GM19438 (cell line): ENCODE measurements around the gene ANKMY1.

ENCODE experiments used
- ATAC-seq: cut with Tn5 transposase; IDR thresholded peaks from one replicate; pipeline ENCODE4 v1.9.1; 2021; ENCODE audit warnings: low read depth; ENCODE audit not compliant: unreplicated experiment

Gene ANKMY1

DNA sequence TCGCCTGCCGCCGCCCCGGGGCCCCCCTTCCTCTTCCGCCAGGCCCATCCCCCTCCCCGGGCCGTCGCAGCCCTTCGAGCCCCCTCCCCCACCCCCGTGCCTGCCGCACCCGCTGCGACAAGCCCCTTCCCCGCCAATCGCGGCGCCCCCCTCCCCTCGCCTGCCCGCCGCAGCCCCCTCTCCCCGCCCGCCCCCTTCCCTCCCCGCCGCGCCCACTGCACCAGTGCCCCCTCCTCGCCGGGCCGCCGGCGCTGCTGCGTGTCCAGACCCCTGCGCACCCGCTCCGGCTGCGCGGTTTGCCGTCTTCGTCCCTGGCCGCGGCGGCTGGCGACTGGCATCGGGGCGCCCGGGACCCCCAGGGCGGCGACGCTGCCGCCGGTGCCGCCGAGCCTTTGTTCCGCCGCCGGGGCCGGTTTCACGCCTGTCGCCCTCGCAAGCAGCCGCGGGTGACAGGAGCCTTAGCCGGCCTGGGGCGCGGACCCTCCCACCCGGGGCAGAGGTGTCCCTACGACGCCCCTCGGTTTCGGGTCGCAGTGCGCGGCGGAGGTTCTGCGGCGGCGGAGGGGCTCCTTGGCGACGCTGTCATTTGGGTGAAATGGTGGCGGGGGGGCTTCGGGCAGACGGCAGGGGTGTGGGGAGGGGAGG lies 104.2 kb downstream of the ANKMY1 start:
- no peak for ATAC-seq

DNA sequence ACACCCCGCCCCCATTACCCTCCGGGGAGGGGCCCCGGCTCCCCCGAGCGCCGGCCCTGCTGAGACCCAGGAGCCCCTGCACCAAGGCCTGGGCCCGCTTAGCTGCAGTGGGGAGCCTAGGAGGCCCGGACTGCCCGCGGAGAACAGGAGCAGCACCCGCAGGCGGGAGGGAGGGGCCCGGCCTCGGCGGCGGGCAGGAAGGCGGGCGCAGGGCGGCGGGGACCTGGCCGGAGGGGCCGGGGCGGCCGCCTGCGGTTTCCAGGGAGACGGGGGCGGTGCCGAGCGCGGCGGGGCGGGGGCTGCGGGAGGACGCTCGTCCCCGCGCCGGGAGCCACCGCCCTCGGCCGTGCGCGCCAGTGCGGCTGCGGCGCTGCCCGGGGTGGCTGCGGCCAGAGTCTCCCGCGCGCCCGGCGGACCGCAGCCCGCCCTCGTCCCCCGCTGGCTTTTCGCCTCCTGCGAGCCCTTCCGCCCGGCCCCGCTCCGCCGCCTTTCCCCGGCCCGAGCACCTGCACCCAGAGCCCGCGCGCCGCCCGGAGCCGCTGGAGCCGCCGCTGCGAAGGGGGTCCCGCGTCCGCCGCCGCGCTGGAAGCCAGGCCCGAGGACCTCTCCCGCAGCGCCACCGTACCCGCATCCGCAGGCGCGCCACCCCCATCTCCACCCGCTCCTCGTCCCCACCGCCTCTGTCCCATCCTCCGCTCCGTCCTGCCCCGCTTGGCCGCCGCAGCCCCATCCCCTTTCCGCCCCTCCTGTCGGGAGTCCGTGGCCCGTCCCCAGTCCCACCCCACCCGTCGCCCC lies 105.1 kb downstream of the ANKMY1 start:
- ATAC-seq: no peak

DNA sequence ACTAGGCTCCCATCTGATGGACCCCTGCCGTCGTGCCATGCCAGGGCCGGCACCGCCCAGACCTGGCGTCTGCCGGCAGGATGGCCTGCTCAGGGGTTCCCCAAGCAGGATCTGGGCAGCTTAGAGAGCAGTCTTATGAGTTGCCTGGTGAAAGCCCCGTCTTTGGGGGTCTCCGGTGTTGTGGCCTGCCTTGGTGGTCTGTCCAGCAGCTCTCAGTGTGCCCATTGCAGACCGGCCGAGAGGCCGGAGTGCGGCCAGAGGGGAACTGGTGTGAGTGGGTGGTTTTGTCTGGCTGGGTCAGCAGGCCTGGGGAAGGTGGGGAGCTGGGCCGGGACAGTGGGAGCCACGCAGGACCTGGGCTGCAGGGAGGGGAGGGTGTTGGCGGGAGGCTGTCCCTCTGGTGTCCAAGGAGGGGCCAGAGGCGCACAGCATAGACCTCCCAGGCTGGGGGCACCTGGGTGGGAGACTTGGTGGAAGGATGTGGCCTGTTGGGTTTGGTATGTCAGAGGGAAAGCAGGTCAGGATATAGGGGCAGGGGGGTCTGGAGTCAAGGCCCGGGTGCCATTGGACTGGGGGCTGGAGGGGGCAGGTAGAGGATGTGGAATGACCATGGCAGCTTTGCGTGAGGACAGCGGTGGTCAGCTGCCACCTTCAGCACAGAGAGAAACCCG lies 105.9 kb downstream of the ANKMY1 start:
- ATAC-seq: no peak

DNA sequence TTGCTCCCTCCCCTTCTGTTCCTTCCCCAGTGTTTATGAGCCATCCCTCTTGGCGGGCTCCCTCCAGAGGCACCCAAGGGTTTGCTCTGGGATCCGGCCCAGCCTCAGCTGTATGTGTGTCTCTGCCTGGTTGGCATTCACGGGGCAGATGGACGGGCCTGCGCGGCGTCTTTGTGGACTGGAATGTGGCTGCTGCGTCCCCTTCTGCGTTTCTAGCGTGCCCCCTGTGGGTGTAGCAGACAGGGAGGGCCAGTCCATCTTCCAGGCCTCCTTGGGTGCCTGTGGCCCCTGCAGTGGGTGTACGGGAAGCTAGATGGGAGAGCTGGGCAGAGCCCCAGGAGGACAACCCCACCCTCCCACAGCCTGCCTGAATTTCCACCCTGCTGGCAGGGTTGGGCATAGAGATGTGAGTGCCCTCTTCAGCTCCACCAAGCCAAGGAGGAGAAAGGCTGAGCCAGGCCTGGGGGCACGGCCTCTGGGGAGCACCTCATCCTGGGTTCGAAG lies 106.6 kb downstream of the ANKMY1 start:
- ATAC-seq: no peak

DNA sequence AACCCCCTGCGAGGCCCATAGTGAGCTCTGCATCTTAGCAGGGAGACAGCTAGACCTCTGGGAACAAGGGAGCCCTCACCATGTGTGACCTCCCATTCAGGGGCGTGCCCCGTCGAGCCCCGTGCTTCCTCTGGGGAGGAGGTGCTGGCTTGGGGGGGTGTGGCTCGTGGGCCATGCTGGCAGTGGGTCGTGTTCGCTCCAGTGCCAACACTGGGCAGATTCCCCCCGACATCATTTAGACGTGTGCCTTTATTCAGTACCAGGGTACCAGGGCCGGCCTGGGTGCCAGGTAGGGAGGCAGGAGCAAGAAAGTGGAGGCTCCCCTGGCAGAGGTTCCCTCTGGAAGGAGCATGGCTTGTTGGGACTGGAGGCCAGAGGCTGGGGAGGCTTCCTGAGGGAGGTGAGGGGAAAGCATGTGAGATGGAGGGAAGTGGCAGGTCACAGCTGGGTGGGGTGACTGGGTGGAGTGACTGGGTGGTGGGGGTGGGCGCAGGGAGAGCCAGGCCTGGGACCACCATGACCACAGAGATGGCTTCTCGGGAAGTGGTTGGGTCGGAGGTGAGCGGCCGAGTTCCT lies 107.2 kb downstream of the ANKMY1 start:
- ATAC-seq: no peak

DNA sequence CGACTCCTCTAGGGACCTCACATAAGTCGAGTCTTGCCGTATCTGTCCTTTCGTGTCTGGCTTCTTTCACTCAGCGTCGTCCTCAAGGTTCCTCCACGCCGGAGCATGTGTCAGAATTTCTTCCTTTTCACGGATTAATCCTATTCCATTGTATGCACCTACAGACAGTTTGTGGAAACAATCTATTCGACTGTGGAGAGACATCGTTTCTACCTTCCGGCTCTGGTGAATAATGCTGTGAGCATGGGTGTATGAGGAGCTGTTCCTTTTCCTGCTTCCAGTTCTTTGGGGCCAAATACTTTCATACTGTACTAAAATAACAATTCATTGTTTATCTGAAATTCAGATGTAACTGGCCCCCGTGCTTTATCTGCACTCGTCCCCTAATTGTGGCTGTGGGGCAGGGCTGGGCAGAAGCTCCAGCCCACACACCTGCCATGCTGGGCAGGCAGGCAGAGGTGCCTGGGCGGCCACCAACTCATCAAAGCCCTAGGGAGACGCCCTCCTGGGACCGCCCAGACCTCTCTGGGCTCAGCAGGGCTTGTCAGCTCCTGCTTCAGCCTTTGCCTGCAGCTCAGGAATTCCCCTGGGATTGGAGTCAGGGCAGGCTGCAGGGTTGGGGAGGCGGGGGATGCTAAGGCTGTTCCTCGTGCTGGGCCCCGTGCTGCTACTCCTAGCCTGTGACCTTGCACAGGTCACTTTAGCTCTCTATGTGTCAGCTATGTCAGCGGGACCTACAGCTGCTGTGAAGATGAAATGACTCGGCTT lies 107.8 kb downstream of the ANKMY1 start:
- ATAC-seq: no peak

DNA sequence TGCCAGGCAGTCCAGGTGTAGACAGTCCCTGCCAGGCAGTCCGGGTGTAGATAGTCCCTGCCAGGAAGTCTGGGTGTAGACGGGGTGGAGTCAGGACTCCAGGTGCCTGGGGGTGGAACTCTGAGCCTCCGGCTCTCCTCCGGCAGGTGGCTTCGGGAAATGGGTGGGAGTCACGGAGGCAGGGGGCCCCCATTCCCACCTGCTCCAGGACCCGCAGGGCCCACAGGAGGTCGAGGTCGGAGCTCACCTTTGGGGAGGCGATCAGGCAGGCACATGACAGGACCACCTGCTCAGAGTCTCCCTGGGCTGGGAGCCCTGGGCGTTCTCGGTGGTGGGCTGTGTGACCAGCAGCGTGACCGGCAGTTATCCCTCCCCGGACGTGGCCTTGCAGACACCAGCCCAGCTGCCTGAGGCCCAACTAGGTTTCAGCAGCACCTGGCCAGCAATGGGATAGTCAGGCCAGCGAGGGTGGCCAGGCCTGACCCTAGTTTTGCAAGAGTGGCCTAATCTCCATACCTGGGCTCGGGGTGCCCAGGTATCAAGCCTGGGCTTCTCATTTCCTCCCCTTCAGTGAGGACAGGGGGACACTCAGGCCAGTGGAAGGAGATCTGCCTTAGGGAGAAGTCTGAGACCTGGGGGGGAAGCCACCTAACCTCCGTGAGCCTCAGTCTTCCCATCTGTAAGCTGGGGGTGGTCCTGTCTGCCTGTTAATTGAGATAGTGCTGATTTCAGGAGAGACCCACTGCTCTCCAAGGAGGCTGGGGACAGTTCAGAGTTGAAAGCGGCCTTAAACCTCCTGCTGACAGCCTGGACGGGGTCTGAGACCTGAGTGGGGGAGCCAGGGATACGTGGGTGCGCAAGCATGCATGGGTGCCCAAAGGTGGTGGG lies 109.2 kb downstream of the ANKMY1 start:
- no peak for ATAC-seq

DNA sequence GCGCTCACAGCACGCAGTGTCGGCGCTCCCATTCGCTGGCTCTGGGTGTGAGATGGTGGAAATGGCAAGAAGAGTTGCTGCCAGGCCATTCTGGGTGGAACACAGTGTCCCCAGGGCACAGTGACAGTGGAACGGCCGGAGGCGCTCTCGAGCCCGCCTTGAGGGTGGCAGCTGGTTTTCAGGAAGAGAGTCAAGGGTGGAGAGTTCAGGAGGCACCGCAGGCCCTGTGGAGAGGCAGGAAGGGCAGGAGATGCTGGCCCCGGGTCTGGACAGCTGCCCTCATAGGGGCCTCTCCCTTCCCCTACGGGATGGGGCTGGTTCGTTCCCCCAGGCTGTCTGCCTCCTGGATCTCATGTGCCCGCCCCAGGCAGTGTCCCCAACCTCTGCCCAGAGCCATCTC lies 109.9 kb downstream of the ANKMY1 start:
- no peak for ATAC-seq

DNA sequence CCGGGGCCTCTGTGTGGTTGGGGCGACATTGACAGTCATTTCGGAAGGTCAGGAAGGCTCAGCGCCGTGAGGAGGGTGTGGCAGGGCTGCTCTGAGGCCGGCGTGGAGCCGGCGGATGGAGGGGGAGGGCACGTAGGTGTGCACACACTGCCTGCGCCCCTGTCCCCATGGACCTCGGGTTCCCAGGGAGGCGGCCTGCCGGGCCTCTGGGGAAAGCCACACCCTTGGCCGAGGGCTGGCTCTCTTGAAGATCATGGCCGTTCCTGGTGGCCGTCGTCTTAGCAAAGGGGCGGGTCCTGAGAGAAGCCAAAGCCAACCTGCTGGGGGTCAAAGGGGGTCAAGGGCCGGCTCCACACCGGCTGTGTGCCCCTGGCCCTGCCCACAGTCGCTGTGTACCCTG lies 110.5 kb downstream of the ANKMY1 start:
- no peak for ATAC-seq

DNA sequence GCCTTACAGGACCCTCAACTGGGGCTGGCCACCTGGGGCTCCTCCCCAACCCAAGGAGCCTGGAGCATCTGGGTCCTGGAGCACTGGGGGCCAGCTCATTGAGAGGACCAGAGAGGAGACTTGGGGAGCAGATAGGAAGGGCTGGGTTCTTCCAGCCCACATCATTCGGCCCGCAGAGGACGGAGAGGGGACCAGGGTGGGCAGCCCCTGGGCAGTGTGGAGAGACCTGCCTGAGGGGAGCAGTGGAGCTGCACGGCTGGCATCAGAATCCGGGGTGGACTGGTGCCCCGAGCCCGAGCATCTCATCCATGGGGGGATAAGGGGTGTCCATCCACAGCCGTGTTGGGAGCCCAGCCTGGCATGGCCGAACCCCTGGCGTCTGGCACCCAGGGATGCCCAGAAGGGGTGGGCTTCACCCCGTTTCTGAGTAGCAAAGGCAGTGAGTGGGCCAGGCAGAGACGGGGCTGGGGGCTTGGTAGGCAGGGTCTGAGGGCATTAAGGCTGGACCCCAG lies 111.1 kb downstream of the ANKMY1 start:
- ATAC-seq: no peak

DNA sequence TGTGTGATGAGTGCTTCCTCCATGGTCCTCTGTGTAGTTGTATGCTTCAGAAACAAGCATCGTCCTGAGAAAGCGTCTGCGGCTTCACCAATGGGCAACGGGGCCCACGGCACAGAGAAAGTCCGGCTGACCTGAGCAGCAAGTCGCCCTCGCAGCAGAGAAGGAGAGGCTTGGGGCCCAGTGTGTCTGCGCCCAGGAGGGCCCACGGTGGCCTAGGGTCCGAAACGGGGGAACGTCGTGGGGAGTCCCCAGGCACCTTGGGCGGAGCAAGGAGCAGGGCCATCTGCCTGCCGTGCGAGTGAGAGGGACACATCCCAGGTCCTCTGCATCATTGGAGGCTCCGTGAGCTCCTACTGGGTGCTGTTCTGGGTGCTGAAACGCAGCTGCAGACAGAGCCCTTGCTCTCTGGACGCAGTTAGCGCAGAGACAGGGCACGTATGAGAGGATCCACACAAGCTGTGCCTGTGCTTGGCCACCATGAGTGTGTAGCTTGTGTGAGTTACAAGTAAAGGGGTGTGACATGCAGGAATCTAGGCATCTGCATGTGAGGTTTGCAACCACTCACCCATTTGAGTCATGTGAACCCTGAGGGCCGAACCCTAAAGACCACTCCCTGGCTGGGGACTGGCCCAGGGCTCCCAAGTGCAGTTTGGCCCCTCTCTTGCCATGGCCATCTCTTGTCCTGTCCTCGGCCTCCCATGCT lies 111.7 kb downstream of the ANKMY1 start:
- ATAC-seq: no peak

DNA sequence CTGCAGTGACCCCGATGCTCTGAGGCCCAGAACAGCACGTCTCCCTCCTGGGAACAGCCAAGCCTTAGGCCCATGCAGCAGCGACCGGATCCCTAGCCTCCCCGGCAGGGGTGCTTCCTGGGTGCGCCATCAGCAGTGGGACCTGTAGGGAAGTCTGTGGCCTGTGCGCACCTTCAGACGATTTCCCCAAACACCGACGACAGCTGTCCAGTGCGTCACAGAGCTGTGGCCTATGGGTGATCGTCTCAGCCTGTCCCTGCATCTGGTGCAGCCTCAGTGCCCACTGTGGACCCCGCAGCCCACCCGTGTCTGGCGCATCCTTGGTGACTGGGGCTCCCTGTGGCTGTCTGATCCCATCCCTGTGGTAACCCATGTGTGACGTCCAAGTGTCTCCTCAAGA lies 113.3 kb downstream of the ANKMY1 start:
- no peak for ATAC-seq

DNA sequence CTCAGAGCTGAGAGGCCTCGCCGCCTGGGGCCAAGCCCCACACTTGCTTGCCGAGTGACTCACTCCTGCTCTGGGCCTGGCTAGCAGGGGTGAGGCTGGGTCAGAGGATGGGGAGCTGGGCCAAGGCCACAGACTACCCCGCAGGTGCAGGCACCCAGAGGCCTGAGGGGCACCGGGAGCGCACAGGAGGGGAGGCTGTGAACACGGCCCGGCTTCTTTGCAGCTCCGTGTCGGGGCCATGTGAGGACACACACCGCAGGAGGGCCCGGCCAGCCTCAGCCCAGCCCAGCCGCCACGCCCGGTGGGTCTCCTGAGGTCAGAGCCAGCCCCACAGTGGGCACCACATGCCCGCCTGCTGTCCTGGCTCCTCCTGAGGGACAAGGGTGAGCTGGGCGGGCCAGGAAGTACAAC lies 113.9 kb downstream of the ANKMY1 start:
- ATAC-seq: no peak

DNA sequence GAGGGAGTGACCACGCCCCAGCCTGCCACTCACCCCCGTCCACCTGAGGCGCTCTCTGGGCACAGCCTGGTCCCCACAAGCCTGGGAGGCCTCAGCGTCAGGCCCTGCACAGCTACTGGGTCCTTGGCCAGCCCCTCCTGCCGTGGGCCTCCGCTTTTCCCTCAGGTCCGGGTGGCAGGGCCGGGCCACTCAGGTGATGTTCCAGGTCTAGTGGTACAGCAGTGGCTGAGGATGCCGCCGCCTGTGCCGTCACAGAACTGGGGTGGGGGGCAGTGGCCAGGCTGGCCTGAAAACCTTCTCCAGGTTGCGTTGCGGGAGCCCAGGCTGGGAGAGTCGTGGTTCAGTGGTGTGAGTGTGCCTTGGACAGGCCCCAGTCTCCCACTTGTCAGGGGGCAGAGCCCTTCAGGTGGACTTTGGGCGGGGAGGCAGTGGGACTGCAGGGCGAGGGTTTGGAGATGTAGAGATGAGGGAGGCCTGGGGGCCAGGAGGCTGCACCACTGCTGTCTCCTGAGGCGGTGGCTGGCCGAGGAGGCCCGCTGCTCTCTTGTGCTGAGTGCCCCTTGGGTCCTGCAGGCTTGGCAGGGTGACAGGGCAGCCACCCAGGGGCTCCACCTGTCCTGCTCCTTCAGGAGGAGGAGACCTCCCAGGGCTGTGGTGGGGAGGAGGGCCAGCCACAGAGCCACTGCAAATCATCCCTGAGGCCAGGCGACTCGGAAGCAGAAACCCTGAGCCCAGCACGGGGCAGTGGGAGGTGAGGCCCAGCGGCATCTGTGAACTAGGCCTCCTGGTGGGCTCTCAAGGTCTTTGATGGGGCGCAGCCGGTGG lies 114.7 kb downstream of the ANKMY1 start:
- ATAC-seq: no peak

DNA sequence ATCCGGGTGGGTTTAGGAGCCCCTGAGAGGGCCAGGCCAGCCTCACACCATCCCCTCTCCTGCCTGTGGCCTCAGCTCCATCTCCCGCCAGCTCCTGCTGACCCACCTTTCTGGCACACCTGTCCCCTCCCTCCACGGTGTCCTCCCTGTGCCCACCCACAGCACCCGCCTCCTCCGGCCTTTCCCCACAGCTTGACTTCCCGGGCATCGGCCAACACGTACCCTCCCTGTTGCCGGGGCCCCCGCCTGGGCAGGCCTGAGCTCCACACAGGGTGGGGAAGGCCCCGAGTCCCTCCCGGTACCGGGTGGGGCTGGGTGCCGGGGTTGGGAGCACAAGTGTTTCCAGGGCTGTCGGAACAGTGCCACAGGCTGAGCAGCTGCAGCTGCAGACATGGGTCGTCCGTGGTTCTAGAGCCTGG lies 115.8 kb downstream of the ANKMY1 start:
- no peak for ATAC-seq

DNA sequence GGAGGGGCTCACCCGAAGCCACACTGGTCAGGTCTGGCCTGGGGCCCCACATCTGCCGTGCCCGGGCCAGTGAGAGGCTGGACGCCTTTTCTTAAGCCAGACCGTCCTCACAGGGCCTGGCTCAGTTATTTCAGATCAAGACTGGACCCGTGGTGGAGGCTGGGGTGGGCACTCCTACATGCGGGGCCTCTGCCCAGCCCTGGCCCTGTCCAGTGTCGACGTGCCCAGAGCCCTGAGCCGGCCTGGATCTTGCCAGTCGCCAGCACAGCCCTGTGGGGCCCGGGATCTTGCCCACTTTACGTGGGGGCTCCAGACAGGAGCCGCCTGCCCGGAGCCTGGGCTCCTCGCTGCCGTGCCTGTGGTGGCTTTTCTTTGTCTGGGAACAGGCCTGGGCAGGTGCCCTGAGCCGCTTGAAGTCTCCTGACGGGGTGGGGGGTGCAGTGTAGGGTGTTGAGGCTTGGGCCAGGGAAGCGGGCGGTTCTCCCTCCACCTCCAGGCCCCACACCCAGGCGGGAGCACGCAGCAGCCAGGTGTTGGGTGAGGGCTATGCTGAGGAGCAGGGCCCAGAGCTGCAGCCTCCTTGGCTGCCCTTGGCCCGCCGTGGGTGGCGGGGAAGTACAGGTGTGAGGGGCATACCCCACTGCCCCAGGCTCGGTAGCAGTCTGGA lies 116.3 kb downstream of the ANKMY1 start:
- no peak for ATAC-seq

DNA sequence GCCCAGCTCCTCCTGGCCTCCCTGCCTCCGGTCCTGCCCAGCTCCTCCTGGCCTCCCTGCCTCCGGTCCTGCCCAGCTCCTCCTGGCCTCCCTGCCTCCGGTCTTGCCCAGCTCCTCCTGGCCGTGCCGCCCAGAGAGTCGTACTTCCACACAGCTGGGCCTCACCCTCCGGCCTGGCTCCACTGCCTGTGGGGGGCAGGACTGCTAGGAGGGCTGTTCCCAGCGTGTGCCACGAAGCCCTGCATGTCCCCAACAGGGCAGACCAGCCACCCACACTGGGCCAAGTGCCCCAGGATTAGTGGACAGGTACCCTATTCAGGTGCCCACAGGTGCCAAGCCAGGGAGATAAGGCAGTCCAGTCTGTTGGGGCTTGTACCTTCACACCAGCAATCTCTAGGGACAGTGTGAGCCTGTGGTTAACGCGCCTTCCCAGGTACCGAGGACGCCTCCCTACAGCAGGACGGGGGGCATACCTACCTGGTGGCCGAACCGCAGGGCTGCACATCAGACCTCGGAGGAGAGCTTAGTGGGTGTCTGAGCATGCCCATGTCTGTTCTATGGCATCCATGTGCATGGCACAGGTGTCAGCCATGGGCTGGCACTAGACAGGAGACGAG lies 117.0 kb downstream of the ANKMY1 start:
- ATAC-seq: no peak
